Measurements from ENCODE around the gene USP9Y. TPM values are rescaled to one million over a fixed set of nuclear protein-coding genes. Genes with fewer than 3 reads are reported as not detected.

The USP9Y gene
- total RNA-seq, 4 donors from 2014 or later: 0.13 to 59.9 (median 47.6) TPM; not detected in 1

DNA sequence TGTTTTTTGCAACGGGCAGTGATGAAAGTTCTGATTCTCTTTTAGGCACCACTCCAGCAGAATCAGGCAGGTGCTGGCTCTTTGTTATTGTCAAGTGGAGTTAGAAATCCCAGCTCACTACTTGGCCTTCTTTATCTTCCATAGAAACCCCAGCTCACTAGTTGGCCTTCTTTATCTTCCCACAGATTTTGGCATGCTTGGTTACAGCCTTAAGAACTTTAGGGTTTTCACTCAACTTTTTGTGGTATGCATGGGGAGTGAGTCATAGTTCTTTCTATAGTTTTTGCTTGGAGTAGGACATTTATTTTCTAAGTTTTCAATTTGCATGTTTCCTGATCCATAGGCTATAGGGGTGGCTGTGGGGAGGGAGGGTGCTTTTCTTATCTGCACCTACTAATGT is 55.0 kb downstream of the USP9Y start:
- no peak for DNase-seq
- Histone ChIP-seq H3K9me3 (no peaks in the 10 kb centered on the region), H3K36me3 (no peaks in the 10 kb centered on the region), H3K4me3 (replicated peaks in 1 of 3) (no peak overlapping the region), H3K27me3 (no peaks in the 10 kb centered on the region), H3K4me1 (no peaks in the 10 kb centered on the region), H3K27ac (no peak overlapping the region)
- intact Hi-C loops (cut with DNase I): no loop called here
- TF ChIP-seq, protein P1, sequence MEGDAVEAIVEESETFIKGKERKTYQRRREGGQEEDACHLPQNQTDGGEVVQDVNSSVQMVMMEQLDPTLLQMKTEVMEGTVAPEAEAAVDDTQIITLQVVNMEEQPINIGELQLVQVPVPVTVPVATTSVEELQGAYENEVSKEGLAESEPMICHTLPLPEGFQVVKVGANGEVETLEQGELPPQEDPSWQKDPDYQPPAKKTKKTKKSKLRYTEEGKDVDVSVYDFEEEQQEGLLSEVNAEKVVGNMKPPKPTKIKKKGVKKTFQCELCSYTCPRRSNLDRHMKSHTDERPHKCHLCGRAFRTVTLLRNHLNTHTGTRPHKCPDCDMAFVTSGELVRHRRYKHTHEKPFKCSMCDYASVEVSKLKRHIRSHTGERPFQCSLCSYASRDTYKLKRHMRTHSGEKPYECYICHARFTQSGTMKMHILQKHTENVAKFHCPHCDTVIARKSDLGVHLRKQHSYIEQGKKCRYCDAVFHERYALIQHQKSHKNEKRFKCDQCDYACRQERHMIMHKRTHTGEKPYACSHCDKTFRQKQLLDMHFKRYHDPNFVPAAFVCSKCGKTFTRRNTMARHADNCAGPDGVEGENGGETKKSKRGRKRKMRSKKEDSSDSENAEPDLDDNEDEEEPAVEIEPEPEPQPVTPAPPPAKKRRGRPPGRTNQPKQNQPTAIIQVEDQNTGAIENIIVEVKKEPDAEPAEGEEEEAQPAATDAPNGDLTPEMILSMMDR (IDR thresholded peaks at IDR 0.05): no peak
- TF ChIP-seq POLR2A (IDR thresholded peaks at IDR 0.05): no peak
- WGBS, 2 donors: 80 to 100% methylated on average over 1 of the region's 1 CpG

DNA sequence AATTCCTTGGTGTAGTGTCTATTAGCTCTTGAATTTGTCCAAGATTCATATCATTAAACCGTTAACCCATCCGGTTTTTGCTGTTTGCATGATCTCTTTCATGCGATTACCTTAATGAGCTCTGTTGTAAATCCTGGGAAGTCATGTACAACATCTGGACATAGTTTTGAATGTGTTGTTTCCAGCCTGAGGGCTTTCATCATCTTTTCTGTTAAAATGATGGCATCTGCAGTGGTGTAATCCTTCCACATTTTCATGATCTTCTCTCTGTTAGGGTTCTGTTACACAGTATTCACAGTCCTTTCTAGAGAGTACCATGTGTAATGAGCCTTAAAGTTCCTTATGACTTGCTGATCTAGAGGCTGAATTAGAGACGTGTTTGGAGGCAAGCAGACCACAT is 64.9 kb downstream of the USP9Y start:
- Histone ChIP-seq H3K27ac (no peak overlapping the region), H3K36me3 (no peaks in the 10 kb centered on the region), H3K27me3 (no peaks in the 10 kb centered on the region), H3K4me1 (no peaks in the 10 kb centered on the region), H3K9me3 (no peaks in the 10 kb centered on the region), H3K4me3 (replicated peaks in 1 of 3) (no peak overlapping the region)
- TF ChIP-seq, protein P1 (IDR thresholded peaks at IDR 0.05): no peak
- TF ChIP-seq POLR2A (IDR thresholded peaks at IDR 0.05): no peak
- intact Hi-C loops (cut with DNase I): no loop called here
- 94 to 99% methylated on average over 4 of the region's 4 CpGs for WGBS, 2 donors
- no peak for DNase-seq

DNA sequence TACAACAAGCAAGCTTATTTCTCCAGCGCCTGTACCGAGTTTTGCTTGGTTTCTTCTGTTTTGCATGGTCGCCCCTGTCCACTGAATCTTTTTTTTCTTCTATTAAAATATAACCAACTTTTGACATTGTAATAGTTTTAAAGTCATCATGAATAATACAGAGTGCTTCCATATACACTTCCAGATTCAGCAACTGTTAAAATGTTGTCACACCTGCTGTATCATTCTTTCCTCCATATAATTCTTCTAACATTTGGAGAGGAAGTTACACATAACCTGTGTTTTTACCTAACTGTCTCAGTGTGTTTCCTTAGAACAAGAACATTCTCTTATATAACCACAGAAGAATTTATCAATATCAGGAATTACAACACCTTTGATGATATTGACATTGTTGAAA is 83.5 kb downstream of the USP9Y start:
- intact Hi-C loops (cut with DNase I): no loop called here
- H3K4me1 ChIP-seq: no peaks in the 10 kb centered on the region
- no peaks in the 10 kb centered on the region for H3K36me3 ChIP-seq
- no peak overlapping the region for H3K27ac ChIP-seq
- no peaks in the 10 kb centered on the region for H3K27me3 ChIP-seq
- H3K9me3 ChIP-seq: no peaks in the 10 kb centered on the region
- DNase-seq: no peak
- H3K4me3 ChIP-seq (replicated peaks in 1 of 3): no peak overlapping the region
- no peak for TF ChIP-seq POLR2A (IDR thresholded peaks at IDR 0.05)
- TF ChIP-seq, protein P1 (IDR thresholded peaks at IDR 0.05): no peak
- WGBS, 2 donors: 88 to 95% methylated on average over 3 of the region's 3 CpGs

DNA sequence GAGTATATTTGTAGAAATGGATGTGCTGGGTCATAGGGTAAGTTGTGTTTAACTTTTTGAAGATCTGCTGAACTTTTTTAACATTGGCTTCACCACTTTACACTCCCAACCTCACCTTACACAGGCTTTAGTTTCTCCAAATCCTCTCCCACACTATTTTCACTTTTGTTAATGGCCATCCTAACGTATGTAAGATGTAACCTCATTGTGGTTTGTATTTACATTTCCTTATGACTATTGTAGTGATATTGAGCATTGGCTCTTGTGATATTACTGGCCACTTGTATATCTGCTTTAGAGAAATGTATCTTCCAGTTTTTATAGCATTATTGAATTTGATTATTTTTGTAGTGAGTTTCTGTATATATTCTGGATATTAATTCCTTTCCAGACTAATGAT is 93.0 kb downstream of the USP9Y start:
- intact Hi-C loops (cut with DNase I): no loop called here
- Histone ChIP-seq H3K9me3 (no peaks in the 10 kb centered on the region), H3K36me3 (no peaks in the 10 kb centered on the region), H3K27me3 (no peaks in the 10 kb centered on the region), H3K4me1 (no peaks in the 10 kb centered on the region), H3K4me3 (replicated peaks in 1 of 3) (no peak overlapping the region), H3K27ac (no peak overlapping the region)
- no peak for DNase-seq
- TF ChIP-seq POLR2A (IDR thresholded peaks at IDR 0.05): no peak
- TF ChIP-seq, protein P1 (IDR thresholded peaks at IDR 0.05): no peak
- WGBS, 2 donors: 90 to 97% methylated on average over 1 of the region's 1 CpG

DNA sequence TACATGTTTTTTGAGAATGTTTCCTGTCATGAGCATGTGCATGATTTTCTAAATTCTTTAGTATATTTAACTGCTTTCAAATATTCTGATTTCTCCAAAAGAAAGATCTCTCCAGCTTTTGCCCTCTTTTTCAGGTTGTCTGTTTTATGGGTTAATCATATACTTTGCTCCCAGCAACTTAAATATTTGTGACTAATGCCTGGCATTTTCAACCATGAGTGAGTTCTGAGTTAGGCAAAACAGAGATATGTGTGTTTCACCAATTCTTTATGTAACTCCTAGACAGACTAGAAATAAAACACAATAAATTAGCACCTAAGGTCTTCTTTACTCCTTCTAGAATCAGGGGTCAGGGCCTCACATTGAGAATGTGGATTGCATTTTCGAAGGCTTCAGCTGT is 107.0 kb downstream of the USP9Y start:
- no peaks in the 10 kb centered on the region for H3K9me3 ChIP-seq
- H3K27me3 ChIP-seq: no peaks in the 10 kb centered on the region
- H3K27ac ChIP-seq: no peak overlapping the region
- TF ChIP-seq POLR2A (IDR thresholded peaks at IDR 0.05): no peak
- TF ChIP-seq, protein P1 (IDR thresholded peaks at IDR 0.05): no peak
- intact Hi-C loops (cut with DNase I): no loop called here
- H3K4me3 ChIP-seq (replicated peaks in 1 of 3): no peak overlapping the region
- no peaks in the 10 kb centered on the region for H3K36me3 ChIP-seq
- no peak for DNase-seq
- no peaks in the 10 kb centered on the region for H3K4me1 ChIP-seq
- WGBS, 2 donors: 87 to 100% methylated on average over 1 of the region's 1 CpG
